WTC11 (cell line): ENCODE data around the gene ECT2L. TPM values are rescaled to one million over a fixed set of nuclear protein-coding genes. Genes with fewer than 3 reads are reported as not detected.

ENCODE experiments used
- ATAC-seq: fragments of 200-7000 bp; cut with Tn5 transposase; 2 replicates; pipeline ENCODE4 v1.10.0; 2021; ENCODE audit warnings: mild to moderate bottlenecking, moderate library complexity
- CTCF ChIA-PET: fragments of 300-600 bp; sonication (Branson Sonifier 250); formaldehyde crosslinking; loops from one replicate; lab custom pipeline; 2021; ENCODE audit warnings: antibody characterized with exemption; lab: Charles Lee
- POLR2A ChIA-PET: fragments of 350-600 bp; sonication (Branson Sonifier 250); formaldehyde crosslinking; loops from one replicate; lab custom pipeline; 2021; ENCODE audit warnings: antibody characterized with exemption; lab: Charles Lee
- DNase-seq: peaks from one replicate; pipeline ENCODE4 v3.0.0; 2021; ENCODE audit warnings: low spot score
- H3K27ac Mint-ChIP-seq: 2 replicates; pipeline ENCODE4 v1.8.0; 2021; ENCODE audit warnings: mixed read lengths
- H3K27me3 Mint-ChIP-seq: 2 replicates; pipeline ENCODE4 v1.8.0; 2021; ENCODE audit warnings: low read depth, mild to moderate bottlenecking, moderate library complexity, mixed read lengths
- H3K36me3 Mint-ChIP-seq: 2 replicates; pipeline ENCODE4 v1.8.0; 2021; ENCODE audit warnings: mixed read lengths
- H3K4me1 Mint-ChIP-seq: 2 replicates; pipeline ENCODE4 v1.8.0; 2022; ENCODE audit warnings: mixed read lengths
- H3K4me3 Mint-ChIP-seq: 2 replicates; pipeline ENCODE4 v1.8.0; 2021; ENCODE audit warnings: mild to moderate bottlenecking, moderate library complexity, mixed read lengths
- H3K9me3 Mint-ChIP-seq: 2 replicates; pipeline ENCODE4 v1.8.0; 2021; ENCODE audit warnings: mixed read lengths
- AFF4 ChIP-seq: sonication (generic); formaldehyde crosslinking; IDR thresholded peaks from 2 replicates; pipeline ENCODE4 v1.8.1; 2023; ENCODE audit warnings: mild to moderate bottlenecking, missing genetic modification reagents, borderline replicate concordance
- AR ChIP-seq: fragments of 250-450 bp; sonication (Bioruptor Pico); IDR thresholded peaks from 2 replicates; pipeline ENCODE4 v1.9.0; 2021; ENCODE audit warnings: mild to moderate bottlenecking
- CREB1 ChIP-seq: sonication (generic); formaldehyde crosslinking; IDR thresholded peaks from 2 replicates; pipeline ENCODE4 v1.8.0; 2023; ENCODE audit warnings: mild to moderate bottlenecking, missing genetic modification reagents
- ERG ChIP-seq: fragments of 250-450 bp; sonication (Bioruptor Pico); IDR thresholded peaks from 2 replicates; pipeline ENCODE4 v1.8.0; 2021; ENCODE audit warnings: mild to moderate bottlenecking
- FOXP1 ChIP-seq: sonication (generic); formaldehyde crosslinking; IDR thresholded peaks from 2 replicates; pipeline ENCODE4 v1.8.0; 2022; ENCODE audit warnings: missing genetic modification reagents, mild to moderate bottlenecking, moderate library complexity, borderline replicate concordance
- IRF1 ChIP-seq: sonication (generic); formaldehyde crosslinking; IDR thresholded peaks from 2 replicates; pipeline ENCODE4 v1.8.0; 2023; ENCODE audit warnings: missing genetic modification reagents
- IRF2 ChIP-seq: sonication (generic); formaldehyde crosslinking; IDR thresholded peaks from 2 replicates; pipeline ENCODE4 v1.8.0; 2022; ENCODE audit warnings: low read depth, missing genetic modification reagents, borderline replicate concordance
- MAX ChIP-seq: sonication (generic); formaldehyde crosslinking; IDR thresholded peaks from 2 replicates; pipeline ENCODE4 v1.8.0; 2022; ENCODE audit warnings: mild to moderate bottlenecking, missing genetic modification reagents
- NFATC4 ChIP-seq: fragments of 250-450 bp; sonication (Bioruptor Pico); IDR thresholded peaks from 2 replicates; pipeline ENCODE4 v1.9.0; 2021; ENCODE audit warnings: mild to moderate bottlenecking
- NFE2L1 ChIP-seq: sonication (generic); formaldehyde crosslinking; IDR thresholded peaks from 2 replicates; pipeline ENCODE4 v1.8.1; 2023; ENCODE audit warnings: missing genetic modification reagents
- NR2C2 ChIP-seq: sonication (generic); formaldehyde crosslinking; IDR thresholded peaks from 2 replicates; pipeline ENCODE4 v1.8.0; 2022; ENCODE audit warnings: mild to moderate bottlenecking, missing genetic modification reagents
- NR3C1 ChIP-seq: sonication (generic); formaldehyde crosslinking; conservative IDR thresholded peaks from 2 replicates; pipeline ENCODE4 v1.8.1; 2023; ENCODE audit warnings: low read depth, mild to moderate bottlenecking, missing genetic modification reagents
- SP1 ChIP-seq: sonication (generic); formaldehyde crosslinking; conservative IDR thresholded peaks from 2 replicates; pipeline ENCODE4 v1.8.1; 2022; ENCODE audit warnings: missing genetic modification reagents
- TCF7 ChIP-seq: sonication (generic); formaldehyde crosslinking; IDR thresholded peaks from 2 replicates; pipeline ENCODE4 v1.8.0; 2022; ENCODE audit warnings: mild to moderate bottlenecking, low read depth, missing genetic modification reagents, moderate library complexity
- TP53 ChIP-seq: sonication (generic); formaldehyde crosslinking; IDR thresholded peaks from 2 replicates; pipeline ENCODE4 v1.8.1; 2023; ENCODE audit warnings: mild to moderate bottlenecking, missing genetic modification reagents
- USF2 ChIP-seq: sonication (generic); formaldehyde crosslinking; IDR thresholded peaks from 2 replicates; pipeline ENCODE4 v1.8.1; 2023; ENCODE audit warnings: mild to moderate bottlenecking, missing genetic modification reagents, moderate library complexity
- ZNF232 ChIP-seq: sonication (generic); formaldehyde crosslinking; IDR thresholded peaks from 2 replicates; pipeline ENCODE4 v1.8.0; 2022; ENCODE audit warnings: mild to moderate bottlenecking, missing genetic modification reagents
- ZNF263 ChIP-seq: sonication (generic); formaldehyde crosslinking; IDR thresholded peaks from 2 replicates; pipeline ENCODE4 v1.8.1; 2022; ENCODE audit warnings: low read depth, mild to moderate bottlenecking, moderate library complexity, missing genetic modification reagents
- ZNF532 ChIP-seq: fragments of 250-450 bp; sonication (Bioruptor Pico); IDR thresholded peaks from 2 replicates; pipeline ENCODE4 v1.9.0; 2021; ENCODE audit warnings: mild to moderate bottlenecking, borderline replicate concordance
- total RNA-seq: library from RNA; stranded (reverse); gene quantifications from 3 replicates; pipeline ENCODE4 v1.2.3, GENCODE V29; 2021

Gene ECT2L
- total RNA-seq, 1 experiment from 2014 or later: not detected

GRCh38 chr6:138862456-138862855 lies 66.6 kb downstream of the ECT2L start:
- no peaks in the 10 kb centered on the region for H3K36me3 Mint-ChIP-seq
- H3K9me3 Mint-ChIP-seq: no peaks in the 10 kb centered on the region
- DNase-seq: no peak
- ATAC-seq: no peak
- POLR2A ChIA-PET: no interaction called here
- peaks cover 10% of the 10 kb centered on the region; the same call in 1 of the 2 replicates for H3K4me1 Mint-ChIP-seq
- no peak overlapping the region for H3K4me3 Mint-ChIP-seq
- no peak overlapping the region for H3K27ac Mint-ChIP-seq
- CTCF ChIA-PET: no interaction called here
- H3K27me3 Mint-ChIP-seq: no peaks in the 10 kb centered on the region; the same call in 1 of the 2 replicates
- TF ChIP-seq ZNF232: no peak
- no peak for TF ChIP-seq TP53 (CRISPR knock-in tag)
- no peak for TF ChIP-seq CREB1
- no peak for TF ChIP-seq ZNF263 (CRISPR knock-in tag)
- TF ChIP-seq SP1 (CRISPR knock-in tag): no peak
- TF ChIP-seq USF2 (CRISPR knock-in tag): no peak
- TF ChIP-seq NR3C1 (CRISPR knock-in tag): no peak
- no peak for TF ChIP-seq AR (CRISPR knock-in tag)
- no peak for TF ChIP-seq NFATC4 (CRISPR knock-in tag)
- no peak for TF ChIP-seq IRF1 (CRISPR knock-in tag)
- TF ChIP-seq IRF2: no peak
- TF ChIP-seq FOXP1: no peak
- no peak for TF ChIP-seq NR2C2 (CRISPR knock-in tag)
- TF ChIP-seq AFF4 (CRISPR knock-in tag): no peak
- TF ChIP-seq TCF7 (CRISPR knock-in tag): no peak
- TF ChIP-seq ERG (CRISPR knock-in tag): no peak
- TF ChIP-seq NFE2L1 (CRISPR knock-in tag): no peak
- no peak for TF ChIP-seq MAX (CRISPR knock-in tag)
- TF ChIP-seq ZNF532 (CRISPR knock-in tag): no peak
- TF ChIP-seq, all 79 proteins: peak for 0
